ENCODE results near the gene ANKS1B.

ANKS1B gene

DNA sequence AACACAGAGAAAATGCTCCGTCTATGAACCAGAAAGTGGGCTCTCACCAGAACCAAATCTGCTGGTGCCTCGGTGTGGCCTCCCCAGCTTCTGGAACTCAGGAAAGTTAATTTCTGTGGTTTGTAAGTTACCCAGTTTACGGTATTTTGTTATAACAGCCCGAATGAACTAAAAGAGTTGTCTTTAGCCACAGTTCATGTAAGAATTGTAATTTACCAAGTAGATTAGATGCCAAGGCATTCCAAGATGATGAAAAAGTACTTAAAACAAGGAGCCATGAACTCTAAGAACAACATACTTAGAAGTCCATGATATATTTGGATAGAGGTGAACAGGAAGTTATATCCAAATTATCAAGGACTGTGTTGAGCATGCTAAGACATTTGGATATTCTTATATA, 597.1 kb downstream of the ANKS1B start:
- Histone ChIP-seq H3K36me3 (ENCODE audit: control insufficient read depth, insufficient read depth, low read length) (no peaks in the 10 kb centered on the region), H3K4me3 (ENCODE audit: low read length) (no peak overlapping the region), H3K9ac (ENCODE audit: low read length) (no peak overlapping the region), H3K27me3 (ENCODE audit: control insufficient read depth, insufficient read depth, low read length) (no peaks in the 10 kb centered on the region), H3K4me1 (ENCODE audit: control insufficient read depth, insufficient read depth, low read length) (no peaks in the 10 kb centered on the region), H3K27ac (ENCODE audit: low read depth, low read length) (no peak overlapping the region)

DNA sequence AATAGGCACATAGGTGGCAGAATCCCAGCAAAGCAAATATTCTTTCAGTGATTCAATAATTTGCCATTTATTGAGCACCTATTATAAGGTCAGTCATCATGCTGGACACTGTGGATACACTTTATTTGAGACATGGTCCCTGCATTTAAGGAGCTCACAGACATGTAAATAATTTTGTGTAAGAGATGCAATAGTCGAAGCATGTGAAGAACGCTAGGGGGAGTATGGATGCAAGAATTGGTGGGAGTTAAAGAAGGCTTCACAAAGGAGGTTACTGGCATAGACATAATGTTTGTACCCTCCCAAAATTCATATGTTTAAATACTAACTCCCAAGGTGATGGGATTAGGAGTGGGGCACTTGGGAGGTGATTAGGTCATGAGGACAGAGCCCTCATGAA, 597.8 kb downstream of the ANKS1B start:
- Histone ChIP-seq H3K27ac (ENCODE audit: low read depth, low read length) (no peak overlapping the region), H3K36me3 (ENCODE audit: control insufficient read depth, insufficient read depth, low read length) (no peaks in the 10 kb centered on the region), H3K9ac (ENCODE audit: low read length) (no peak overlapping the region), H3K4me3 (ENCODE audit: low read length) (no peak overlapping the region), H3K27me3 (ENCODE audit: control insufficient read depth, insufficient read depth, low read length) (no peaks in the 10 kb centered on the region), H3K4me1 (ENCODE audit: control insufficient read depth, insufficient read depth, low read length) (no peaks in the 10 kb centered on the region)

GRCh38 chr12:99383258-99383657, 601.5 kb downstream of the ANKS1B start:
- Histone ChIP-seq H3K4me1 (ENCODE audit: control insufficient read depth, insufficient read depth, low read length) (no peaks in the 10 kb centered on the region), H3K27ac (ENCODE audit: low read depth, low read length) (no peak overlapping the region), H3K36me3 (ENCODE audit: control insufficient read depth, insufficient read depth, low read length) (no peaks in the 10 kb centered on the region), H3K9ac (ENCODE audit: low read length) (no peak overlapping the region), H3K4me3 (ENCODE audit: low read length) (no peak overlapping the region), H3K27me3 (ENCODE audit: control insufficient read depth, insufficient read depth, low read length) (no peaks in the 10 kb centered on the region)

DNA sequence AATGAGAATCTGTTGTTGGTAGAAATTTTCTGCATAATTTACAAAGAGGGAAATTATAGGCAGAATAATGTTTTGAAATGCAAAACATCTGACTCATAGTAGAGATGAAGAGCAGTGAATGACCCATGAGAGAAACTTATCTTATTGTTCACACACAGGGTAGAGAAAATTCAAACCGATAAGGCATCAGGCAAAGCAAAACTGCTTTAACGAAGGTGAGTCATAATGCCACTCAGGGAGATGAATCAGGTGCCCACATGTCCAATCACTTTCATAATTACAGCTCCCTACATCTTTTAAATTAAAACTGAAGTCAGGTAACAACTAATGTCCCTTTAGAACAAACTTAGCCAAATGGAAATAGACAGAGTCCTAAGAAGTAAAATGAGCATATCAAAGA, 602.7 kb downstream of the ANKS1B start:
- no peak overlapping the region for H3K9ac ChIP-seq (ENCODE audit: low read length)
- no peak overlapping the region for H3K4me3 ChIP-seq (ENCODE audit: low read length)
- no peaks in the 10 kb centered on the region for H3K4me1 ChIP-seq (ENCODE audit: control insufficient read depth, insufficient read depth, low read length)
- H3K27me3 ChIP-seq (ENCODE audit: control insufficient read depth, insufficient read depth, low read length) = no peaks in the 10 kb centered on the region
- no peaks in the 10 kb centered on the region for H3K36me3 ChIP-seq (ENCODE audit: control insufficient read depth, insufficient read depth, low read length)
- H3K27ac ChIP-seq (ENCODE audit: low read depth, low read length) = no peak overlapping the region

DNA sequence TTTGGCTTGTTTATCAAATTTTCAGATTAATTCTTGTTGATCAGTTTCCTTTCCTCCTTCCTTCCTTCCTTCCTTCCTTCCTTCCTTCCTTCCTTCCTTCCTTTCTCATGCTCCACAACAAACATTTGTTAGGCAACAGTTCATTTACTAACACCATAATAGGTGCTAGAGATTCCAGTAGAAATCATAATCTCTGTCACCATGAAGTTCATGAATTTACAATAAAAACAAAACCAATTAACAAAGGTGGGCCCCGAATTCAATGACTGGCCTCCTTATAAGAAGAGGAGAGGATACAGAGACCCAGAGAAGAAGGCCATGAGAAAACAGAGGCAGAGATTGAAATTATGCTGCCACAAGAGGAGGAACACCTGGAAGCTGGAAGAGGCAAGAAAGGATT, 604.0 kb downstream of the ANKS1B start:
- H3K4me1 ChIP-seq (ENCODE audit: control insufficient read depth, insufficient read depth, low read length) = no peaks in the 10 kb centered on the region
- no peak overlapping the region for H3K4me3 ChIP-seq (ENCODE audit: low read length)
- H3K36me3 ChIP-seq (ENCODE audit: control insufficient read depth, insufficient read depth, low read length) = no peaks in the 10 kb centered on the region
- H3K27ac ChIP-seq (ENCODE audit: low read depth, low read length) = no peak overlapping the region
- no peak overlapping the region for H3K9ac ChIP-seq (ENCODE audit: low read length)
- no peaks in the 10 kb centered on the region for H3K27me3 ChIP-seq (ENCODE audit: control insufficient read depth, insufficient read depth, low read length)

- no peak overlapping the region for H3K27ac ChIP-seq (ENCODE audit: low read depth, low read length)
- H3K27me3 ChIP-seq (ENCODE audit: control insufficient read depth, insufficient read depth, low read length) = no peaks in the 10 kb centered on the region
- H3K9ac ChIP-seq (ENCODE audit: low read length) = no peak overlapping the region
- H3K4me1 ChIP-seq (ENCODE audit: control insufficient read depth, insufficient read depth, low read length) = no peaks in the 10 kb centered on the region
- H3K36me3 ChIP-seq (ENCODE audit: control insufficient read depth, insufficient read depth, low read length) = no peaks in the 10 kb centered on the region
- no peak overlapping the region for H3K4me3 ChIP-seq (ENCODE audit: low read length)
These were observed 610.7 kb downstream of the ANKS1B start for GRCh38 chr12:99374023-99374422.

- no peak overlapping the region for H3K27ac ChIP-seq (ENCODE audit: low read depth, low read length)
- no peaks in the 10 kb centered on the region for H3K27me3 ChIP-seq (ENCODE audit: control insufficient read depth, insufficient read depth, low read length)
- no peak overlapping the region for H3K9ac ChIP-seq (ENCODE audit: low read length)
- no peak overlapping the region for H3K4me3 ChIP-seq (ENCODE audit: low read length)
- no peaks in the 10 kb centered on the region for H3K4me1 ChIP-seq (ENCODE audit: control insufficient read depth, insufficient read depth, low read length)
- no peaks in the 10 kb centered on the region for H3K36me3 ChIP-seq (ENCODE audit: control insufficient read depth, insufficient read depth, low read length)
These were observed 612.3 kb downstream of the ANKS1B start for GRCh38 chr12:99372257-99372920.

- H3K27ac ChIP-seq (ENCODE audit: low read depth, low read length) = no peak overlapping the region
- H3K4me3 ChIP-seq (ENCODE audit: low read length) = no peak overlapping the region
- H3K9ac ChIP-seq (ENCODE audit: low read length) = no peak overlapping the region
- H3K4me1 ChIP-seq (ENCODE audit: control insufficient read depth, insufficient read depth, low read length) = no peaks in the 10 kb centered on the region
- no peaks in the 10 kb centered on the region for H3K27me3 ChIP-seq (ENCODE audit: control insufficient read depth, insufficient read depth, low read length)
- no peaks in the 10 kb centered on the region for H3K36me3 ChIP-seq (ENCODE audit: control insufficient read depth, insufficient read depth, low read length)
These were observed 614.2 kb downstream of the ANKS1B start for GRCh38 chr12:99370421-99371138.

- H3K36me3 ChIP-seq (ENCODE audit: control insufficient read depth, insufficient read depth, low read length) = no peaks in the 10 kb centered on the region
- H3K4me1 ChIP-seq (ENCODE audit: control insufficient read depth, insufficient read depth, low read length) = no peaks in the 10 kb centered on the region
- H3K9ac ChIP-seq (ENCODE audit: low read length) = no peak overlapping the region
- H3K4me3 ChIP-seq (ENCODE audit: low read length) = no peak overlapping the region
- no peak overlapping the region for H3K27ac ChIP-seq (ENCODE audit: low read depth, low read length)
- H3K27me3 ChIP-seq (ENCODE audit: control insufficient read depth, insufficient read depth, low read length) = no peaks in the 10 kb centered on the region
These were observed 617.6 kb downstream of the ANKS1B start for GRCh38 chr12:99367181-99367580.

GRCh38 chr12:99352269-99352668, 632.5 kb downstream of the ANKS1B start:
- H3K27me3 ChIP-seq (ENCODE audit: control insufficient read depth, insufficient read depth, low read length) = no peaks in the 10 kb centered on the region
- H3K27ac ChIP-seq (ENCODE audit: low read depth, low read length) = no peak overlapping the region
- H3K9ac ChIP-seq (ENCODE audit: low read length) = no peak overlapping the region
- no peaks in the 10 kb centered on the region for H3K36me3 ChIP-seq (ENCODE audit: control insufficient read depth, insufficient read depth, low read length)
- no peaks in the 10 kb centered on the region for H3K4me1 ChIP-seq (ENCODE audit: control insufficient read depth, insufficient read depth, low read length)
- H3K4me3 ChIP-seq (ENCODE audit: low read length) = no peak overlapping the region

GRCh38 chr12:99343960-99344359, 640.8 kb downstream of the ANKS1B start:
- Histone ChIP-seq H3K27me3 (ENCODE audit: control insufficient read depth, insufficient read depth, low read length) (no peaks in the 10 kb centered on the region), H3K9ac (ENCODE audit: low read length) (no peak overlapping the region), H3K27ac (ENCODE audit: low read depth, low read length) (no peak overlapping the region), H3K4me3 (ENCODE audit: low read length) (no peak overlapping the region), H3K36me3 (ENCODE audit: control insufficient read depth, insufficient read depth, low read length) (no peaks in the 10 kb centered on the region), H3K4me1 (ENCODE audit: control insufficient read depth, insufficient read depth, low read length) (no peaks in the 10 kb centered on the region)

DNA sequence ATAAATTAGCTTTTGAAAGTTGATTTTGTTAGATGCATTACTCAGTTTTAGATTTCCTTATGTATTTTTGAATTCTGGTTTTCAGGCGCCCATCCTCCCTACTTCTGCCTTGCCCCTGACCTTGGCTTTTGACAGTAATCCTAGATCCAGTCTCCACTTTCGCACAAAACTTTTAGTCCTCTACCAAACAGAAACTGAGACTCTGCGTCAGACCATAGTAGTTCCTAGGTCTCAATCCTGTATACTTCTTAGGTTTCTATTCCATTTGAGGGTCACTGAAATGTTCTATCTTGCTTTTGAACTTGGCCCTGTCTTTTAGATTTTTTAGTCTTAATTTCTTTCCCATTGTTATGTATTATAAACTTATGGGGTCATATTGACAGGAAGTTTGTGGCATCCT, 645.1 kb downstream of the ANKS1B start:
- Histone ChIP-seq H3K9ac (ENCODE audit: low read length) (no peak overlapping the region), H3K27ac (ENCODE audit: low read depth, low read length) (no peak overlapping the region), H3K36me3 (ENCODE audit: control insufficient read depth, insufficient read depth, low read length) (no peaks in the 10 kb centered on the region), H3K4me1 (ENCODE audit: control insufficient read depth, insufficient read depth, low read length) (no peaks in the 10 kb centered on the region), H3K27me3 (ENCODE audit: control insufficient read depth, insufficient read depth, low read length) (no peaks in the 10 kb centered on the region), H3K4me3 (ENCODE audit: low read length) (no peak overlapping the region)

All from rectal smooth muscle tissue (tissue), 1 donor.